IPS-15b (cell line): Measurements from ENCODE around the gene SSR4.

Source experiments
- H3K27me3 ChIP-seq: one replicate; pipeline ENCODE4 v1.6.1; 2013; ENCODE audit warnings: low read length; ENCODE audit not compliant: control insufficient read depth, insufficient read depth
- H3K36me3 ChIP-seq: one replicate; pipeline ENCODE4 v1.6.1; 2013; ENCODE audit warnings: low read length; ENCODE audit not compliant: control insufficient read depth, insufficient read depth
- H3K4me1 ChIP-seq: one replicate; pipeline ENCODE4 v1.6.1; 2013; ENCODE audit warnings: mild to moderate bottlenecking, low read length; ENCODE audit not compliant: control insufficient read depth, insufficient read depth
- H3K4me3 ChIP-seq: one replicate; pipeline ENCODE4 v1.5.1; 2013; ENCODE audit warnings: low read depth, low read length
- H3K9ac ChIP-seq: one replicate; pipeline ENCODE4 v1.6.1; 2013; ENCODE audit warnings: low read depth, mild to moderate bottlenecking, low read length
- H3K9me3 ChIP-seq: one replicate; pipeline ENCODE4 v1.6.1; 2013; ENCODE audit warnings: mild to moderate bottlenecking, low read length; ENCODE audit not compliant: control insufficient read depth, insufficient read depth

The SSR4 gene

GRCh38 chrX:153778684-153779101, 15.8 kb upstream of the SSR4 start:
- no peak overlapping the region for H3K9ac ChIP-seq
- H3K27me3 ChIP-seq: no peaks in the 10 kb centered on the region
- H3K4me1 ChIP-seq: no peaks in the 10 kb centered on the region
- no peaks in the 10 kb centered on the region for H3K9me3 ChIP-seq
- peaks cover 4% of the 10 kb centered on the region for H3K36me3 ChIP-seq
- H3K4me3 ChIP-seq: no peak overlapping the region

GRCh38 chrX:153779891-153780677, 14.4 kb upstream of the SSR4 start:
- Histone ChIP-seq H3K4me1 (no peaks in the 10 kb centered on the region), H3K9ac (no peak overlapping the region), H3K36me3 (peaks cover 4% of the 10 kb centered on the region), H3K4me3 (no peak overlapping the region), H3K27me3 (no peaks in the 10 kb centered on the region), H3K9me3 (no peaks in the 10 kb centered on the region)

- Histone ChIP-seq H3K36me3 (peaks cover 7% of the 10 kb centered on the region), H3K4me3 (no peak within 1 kb of the TSS), H3K27me3 (no peaks in the 10 kb centered on the region), H3K9ac (no peak within 1 kb of the TSS), H3K4me1 (no peaks in the 10 kb centered on the region), H3K9me3 (no peaks in the 10 kb centered on the region)
These were observed 13.6 kb upstream of the SSR4 start, which contains the start of gene SRPK3 for GRCh38 chrX:153780678-153781427. TSS of gene SRPK3 (plus strand) at chrX:153781041. CDS start at chrX:153781087, 46 bp downstream.

GRCh38 chrX:153781428-153782047, 12.9 kb upstream of the SSR4 start:
- peaks cover 12% of the 10 kb centered on the region for H3K36me3 ChIP-seq
- H3K9me3 ChIP-seq: no peaks in the 10 kb centered on the region
- H3K4me3 ChIP-seq: no peak overlapping the region

GRCh38 chrX:153782313-153782712, 12.2 kb upstream of the SSR4 start:
- Histone ChIP-seq H3K9ac (no peak overlapping the region), H3K36me3 (peaks cover 12% of the 10 kb centered on the region), H3K27me3 (no peaks in the 10 kb centered on the region), H3K4me1 (no peaks in the 10 kb centered on the region), H3K4me3 (no peak overlapping the region), H3K9me3 (peaks cover 3% of the 10 kb centered on the region)

More at GRCh38 chrX:153781428-153782047, 12.9 kb upstream of the SSR4 start:
- no peaks in the 10 kb centered on the region for H3K27me3 ChIP-seq
- no peak overlapping the region for H3K9ac ChIP-seq
- no peaks in the 10 kb centered on the region for H3K4me1 ChIP-seq

- peaks cover 5% of the 10 kb centered on the region for H3K9me3 ChIP-seq
- H3K4me1 ChIP-seq: no peaks in the 10 kb centered on the region
- H3K27me3 ChIP-seq: no peaks in the 10 kb centered on the region
- no peak overlapping the region for H3K9ac ChIP-seq
- H3K36me3 ChIP-seq: peaks cover 12% of the 10 kb centered on the region
- no peak overlapping the region for H3K4me3 ChIP-seq
These were observed 11.6 kb upstream of the SSR4 start for GRCh38 chrX:153782871-153783270.

- peaks cover 14% of the 10 kb centered on the region for H3K36me3 ChIP-seq
- H3K4me3 ChIP-seq: no peak overlapping the region
- no peaks in the 10 kb centered on the region for H3K27me3 ChIP-seq
- H3K4me1 ChIP-seq: no peaks in the 10 kb centered on the region
- no peak overlapping the region for H3K9ac ChIP-seq
- peaks cover 5% of the 10 kb centered on the region for H3K9me3 ChIP-seq
These were observed 11.0 kb upstream of the SSR4 start for GRCh38 chrX:153783378-153784013.

- Histone ChIP-seq H3K9me3 (peaks cover 5% of the 10 kb centered on the region), H3K4me3 (no peak overlapping the region), H3K4me1 (no peaks in the 10 kb centered on the region), H3K27me3 (no peaks in the 10 kb centered on the region), H3K9ac (no peak overlapping the region), H3K36me3 (peaks cover 17% of the 10 kb centered on the region)
These were observed 10.0 kb upstream of the SSR4 start for GRCh38 chrX:153784325-153784967.

- Histone ChIP-seq H3K9me3 (peaks cover 5% of the 10 kb centered on the region), H3K4me3 (no peak overlapping the region), H3K4me1 (no peaks in the 10 kb centered on the region), H3K36me3 (peaks cover 26% of the 10 kb centered on the region), H3K9ac (no peak overlapping the region), H3K27me3 (no peaks in the 10 kb centered on the region)
These were observed 7.8 kb upstream of the SSR4 start for GRCh38 chrX:153786669-153787068.

GRCh38 chrX:153789654-153790053, 4.8 kb upstream of the SSR4 start:
- Histone ChIP-seq H3K9me3 (peaks cover 10% of the 10 kb centered on the region), H3K9ac (no peak overlapping the region), H3K4me3 (no peak overlapping the region), H3K27me3 (no peaks in the 10 kb centered on the region), H3K4me1 (no peaks in the 10 kb centered on the region), H3K36me3 (peaks cover 22% of the 10 kb centered on the region)
